GM12865 (cell line): ENCODE results near the gene LDLRAD3.

Experiments
- DNase-seq: peaks from one replicate; pipeline ENCODE4 v3.0.0; 2010; ENCODE audit warnings: low read depth
- H3K4me3 ChIP-seq: 2 replicates; pipeline ENCODE4 v1.5.1; 2011; ENCODE audit warnings: mild to moderate bottlenecking, low read depth, low read length, control low read depth
- CTCF ChIP-seq: IDR thresholded peaks from 2 replicates; pipeline ENCODE4 v1.5.1; 2011; ENCODE audit warnings: low read length, control low read depth, low read depth, inconsistent platforms; ENCODE audit not compliant: insufficient read depth; ENCODE audit errors: missing control alignments

Gene LDLRAD3

DNA sequence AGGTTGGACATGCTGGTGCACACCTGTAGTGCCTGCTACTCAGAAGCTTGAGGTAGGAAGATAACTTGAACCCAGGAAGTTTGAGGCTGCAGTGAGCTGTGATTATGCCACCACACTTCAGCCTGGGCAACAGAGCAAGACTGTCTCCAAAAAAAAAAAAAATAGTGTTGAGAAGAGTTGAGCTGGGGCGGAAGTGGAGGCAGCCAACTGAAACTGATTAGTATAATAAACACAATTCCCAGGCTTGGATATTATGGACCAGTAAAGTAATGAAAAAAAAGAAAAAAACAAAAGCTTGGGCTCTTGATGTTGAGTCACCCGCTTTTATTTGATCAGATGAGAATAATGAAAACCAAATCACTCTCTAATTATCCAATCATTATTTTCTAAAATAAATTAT, 21.0 kb downstream of the LDLRAD3 start:
- DNase-seq, result no peak
- H3K4me3 ChIP-seq, result no peak overlapping the region
- no peak for TF ChIP-seq CTCF

- DNase-seq, result no peak
- no peak for TF ChIP-seq CTCF
- no peak overlapping the region for H3K4me3 ChIP-seq
Measured at GRCh38 chr11:35967042-35967441, 23.2 kb downstream of the LDLRAD3 start.

DNA sequence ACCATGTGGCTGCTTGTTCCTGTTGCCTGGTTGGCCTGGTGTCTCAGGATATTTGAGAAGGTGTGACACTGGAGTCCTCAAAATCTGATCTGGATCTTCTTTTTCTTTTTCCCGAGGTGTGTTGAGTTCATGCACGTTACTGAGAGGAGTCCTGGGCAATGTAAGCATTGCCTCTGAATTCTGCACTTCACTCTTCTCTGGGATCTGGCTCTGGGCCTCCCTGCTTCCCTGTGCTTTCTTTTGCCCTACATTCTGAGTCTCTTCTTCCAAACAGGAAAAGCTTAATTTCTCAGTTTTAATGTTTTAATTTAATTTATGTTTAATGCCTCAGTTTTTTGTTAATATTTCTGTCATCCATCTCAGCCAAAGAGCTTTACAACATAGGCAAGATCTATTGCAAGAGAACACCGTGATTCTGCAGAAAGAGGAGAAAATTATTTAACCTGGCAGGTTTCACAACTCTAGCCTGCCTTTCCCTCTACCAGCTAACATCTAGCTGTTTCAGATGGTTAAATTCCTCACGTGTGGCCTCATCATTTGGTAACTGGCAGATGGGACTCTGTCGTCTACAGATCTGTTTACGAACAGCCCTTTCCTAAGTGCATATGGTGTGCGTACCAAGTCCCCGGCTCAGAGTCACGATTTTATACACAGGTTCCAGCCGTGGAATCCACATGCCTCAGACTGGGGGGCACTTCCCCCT, 24.7 kb downstream of the LDLRAD3 start:
- no peak overlapping the region for H3K4me3 ChIP-seq
- no peak for TF ChIP-seq CTCF
- DNase-seq, result no peak

GRCh38 chr11:35969089-35970042, 25.5 kb downstream of the LDLRAD3 start:
- no peak overlapping the region for H3K4me3 ChIP-seq
- peak; percentile 19 for DNase-seq
- TF ChIP-seq CTCF, result no peak

DNA sequence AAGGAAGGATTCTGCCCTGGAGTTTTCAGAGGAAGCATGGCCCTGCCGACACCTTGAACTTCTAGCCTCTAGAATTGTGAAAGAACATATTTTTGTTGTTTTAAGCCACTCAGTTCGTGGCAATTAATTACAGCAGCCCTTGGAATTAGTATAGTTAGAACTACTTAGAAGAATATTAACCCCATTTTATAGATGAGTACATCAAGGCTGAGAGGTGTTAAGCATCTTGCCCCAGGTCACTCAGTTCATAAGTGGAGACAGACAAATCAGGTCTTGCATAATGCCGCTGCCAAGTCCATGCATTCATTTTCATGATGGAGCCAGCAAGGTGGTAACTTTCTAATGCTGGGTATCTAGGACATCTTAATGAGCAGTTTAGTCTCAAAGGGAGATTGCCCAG, 26.6 kb downstream of the LDLRAD3 start:
- H3K4me3 ChIP-seq, result no peak overlapping the region
- no peak for DNase-seq
- no peak for TF ChIP-seq CTCF

DNA sequence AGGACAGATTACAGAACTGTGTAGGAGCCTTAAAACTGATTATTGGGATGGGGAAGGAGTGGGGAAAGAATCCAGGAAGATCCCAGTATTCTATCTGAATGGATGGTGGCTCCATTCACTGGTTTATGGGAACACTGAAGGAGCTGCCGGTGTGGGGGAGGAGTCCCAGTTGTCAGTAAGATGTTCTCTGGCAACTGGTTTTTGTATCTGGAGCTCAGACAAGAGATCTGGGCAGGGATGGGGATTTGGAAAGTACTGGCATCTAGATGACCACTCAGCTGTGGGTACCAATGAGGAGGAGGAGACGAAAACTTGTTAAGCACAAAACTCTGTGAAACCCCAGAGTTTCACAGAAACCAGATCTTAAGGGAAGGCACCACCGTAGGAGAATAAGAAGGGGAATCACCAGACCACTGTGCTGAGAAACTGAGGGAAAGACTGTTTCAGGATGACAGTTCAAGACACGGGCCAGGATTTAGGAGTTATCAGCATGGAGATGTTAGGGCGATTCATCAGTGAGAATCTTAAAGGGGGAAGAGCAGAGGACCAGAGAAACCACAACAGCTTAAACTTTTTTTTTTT, 28.1 kb downstream of the LDLRAD3 start:
- H3K4me3 ChIP-seq, result no peak overlapping the region
- TF ChIP-seq CTCF, result no peak
- peak; percentile 5 for DNase-seq
